Fibroblast of lung (primary cell): Measurements from ENCODE around the gene FAM3B. TPM values are rescaled to one million over a fixed set of nuclear protein-coding genes. Genes with fewer than 3 reads are reported as not detected.

Experiments
- DNase-seq, 2 donors: peaks; one replicate each; pipeline versions ENCODE4 v3.0.0 to v3.0.0-alpha.2; 2010; ENCODE audit warnings: low read depth in 2 of 2
- H2AFZ ChIP-seq: 2 replicates; pipeline ENCODE4 v1.5.1; 2012; ENCODE audit warnings: low read length, control low read depth, inconsistent platforms
- H3K27ac ChIP-seq: 2 replicates; pipeline ENCODE4 v1.5.1; 2011; ENCODE audit warnings: low read length, control low read depth; ENCODE audit not compliant: insufficient read depth
- H3K27me3 ChIP-seq: 2 replicates; pipeline ENCODE4 v1.5.1; 2011; ENCODE audit warnings: mild to moderate bottlenecking, low read length; ENCODE audit not compliant: control insufficient read depth, insufficient read depth
- H3K36me3 ChIP-seq: 2 replicates; pipeline ENCODE4 v1.5.1; 2011; ENCODE audit warnings: low read length; ENCODE audit not compliant: control insufficient read depth, insufficient read depth
- H3K4me1 ChIP-seq: 2 replicates; pipeline ENCODE4 v1.5.1; 2011; ENCODE audit warnings: low read length; ENCODE audit not compliant: control insufficient read depth, insufficient read depth; ENCODE audit errors: extremely low read depth
- H3K4me2 ChIP-seq: 2 replicates; pipeline ENCODE4 v1.5.1; 2011; ENCODE audit warnings: low read length, control low read depth; ENCODE audit not compliant: insufficient read depth; ENCODE audit errors: extremely low read depth
- H3K4me3 ChIP-seq, 4 experiments: fragments of 200-600 bp in 1 of 4; sonication (generic) in 1 of 4; replicated peaks in 1 of 4; 2 replicates each; pipeline ENCODE4 v1.5.1; 2011 to 2016; ENCODE audit warnings: low read length in 4 of 4, low read depth in 3 of 4, mild to moderate bottlenecking in 3 of 4, control low read depth in 2 of 4, inconsistent platforms in 1 of 4, mixed read lengths in 1 of 4; ENCODE audit not compliant: insufficient read depth in 1 of 4; ENCODE audit errors: control extremely low read depth in 1 of 4
- H3K79me2 ChIP-seq: 2 replicates; pipeline ENCODE4 v1.5.1; 2012; ENCODE audit warnings: mild to moderate bottlenecking, low read length, inconsistent platforms; ENCODE audit not compliant: control insufficient read depth, insufficient read depth
- H3K9ac ChIP-seq: 2 replicates; pipeline ENCODE4 v1.5.1; 2011; ENCODE audit warnings: mild to moderate bottlenecking, low read length, control low read depth; ENCODE audit not compliant: insufficient read depth
- H3K9me3 ChIP-seq: 2 replicates; pipeline ENCODE4 v1.5.1; 2012; ENCODE audit warnings: low read depth, low read length; ENCODE audit not compliant: control insufficient read depth, insufficient read depth
- H4K20me1 ChIP-seq: 2 replicates; pipeline ENCODE4 v1.5.1; 2011; ENCODE audit warnings: low read length; ENCODE audit not compliant: control insufficient read depth, insufficient read depth; ENCODE audit errors: extremely low read depth
- EZH2 ChIP-seq: IDR thresholded peaks from 2 replicates; pipeline ENCODE4 v1.5.1; 2012; ENCODE audit warnings: low read length, control low read depth, mild to moderate bottlenecking; ENCODE audit errors: missing control alignments
- polyA plus RNA-seq, 2 donors: library from polyadenylated mRNA; depleted of rRNA in 1 of 2; stranded (reverse) in 1 of 2; unstranded in 1 of 2; fragments of >200 nt; gene quantifications; 2 replicates each; pipeline ENCODE4 v1.2.1, GENCODE V29; 2011 to 2012; ENCODE audit warnings: missing spikeins in 1 of 2
- total RNA-seq: library from RNA; depleted of rRNA; stranded (reverse); fragments of >200 nt; gene quantifications from 2 replicates; pipeline ENCODE4 v1.2.1, GENCODE V29; 2014
- TF ChIP-seq, protein P1 (sequence below), 2 donors: IDR thresholded peaks in 1 of 2; conservative IDR thresholded peaks in 1 of 2; 1 replicate in 1 of 2; 2 replicates in 1 of 2; pipeline ENCODE4 v1.5.1; 2011 to 2012; ENCODE audit warnings: low read length in 2 of 2, control low read depth in 1 of 2, inconsistent platforms in 1 of 2, low read depth in 1 of 2, mild to moderate bottlenecking in 1 of 2

Gene FAM3B
- total and polyA plus RNA-seq, 2 donors (not counting 1 experiment from before 2014, with no cell fraction given) = not detected

DNA sequence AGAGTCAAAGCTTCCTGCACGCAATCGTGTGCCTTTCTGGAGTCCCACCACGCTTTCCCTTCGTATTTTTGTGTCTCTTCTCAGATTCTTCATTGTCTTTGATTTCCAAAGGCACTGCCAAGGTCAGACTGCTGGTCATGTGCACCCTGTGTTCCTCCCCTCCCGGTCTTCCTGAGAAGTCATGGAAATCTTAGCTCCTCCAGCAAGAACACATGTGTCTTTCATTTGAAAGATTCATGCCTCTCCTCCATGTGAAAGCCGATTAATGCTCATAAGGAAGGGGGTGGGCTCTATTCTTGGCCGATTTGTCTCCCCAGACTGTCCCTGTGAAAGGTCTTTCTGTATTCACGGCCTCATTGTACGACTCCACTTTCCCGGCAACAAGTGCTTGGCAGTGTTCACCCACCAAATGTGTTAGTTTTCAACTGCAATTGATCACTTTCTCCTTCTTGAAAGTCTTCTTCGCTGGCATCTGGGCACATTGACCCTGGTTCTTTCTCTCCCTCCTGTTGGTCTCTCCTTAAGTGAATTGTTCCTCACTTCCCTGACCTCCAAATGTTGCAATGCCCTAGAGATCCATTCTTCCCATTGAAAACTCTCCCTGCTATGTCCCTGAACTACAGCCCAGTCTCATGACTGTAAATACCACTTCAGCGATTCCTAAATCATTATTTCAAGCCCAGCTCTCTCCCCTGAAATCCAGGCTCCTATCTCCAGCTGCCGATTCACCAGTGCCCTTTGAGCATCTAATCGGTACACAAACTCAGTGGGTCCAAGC is 70.6 kb downstream of the FAM3B start:
- H2AFZ ChIP-seq = no peak overlapping the region
- no peaks in the 10 kb centered on the region for H3K4me1 ChIP-seq
- H4K20me1 ChIP-seq = no peaks in the 10 kb centered on the region
- H3K9me3 ChIP-seq = no peaks in the 10 kb centered on the region
- no peaks in the 10 kb centered on the region for H3K27me3 ChIP-seq
- DNase-seq = no peak
- H3K27ac ChIP-seq = no peak overlapping the region
- no peak overlapping the region for H3K9ac ChIP-seq
- no peak overlapping the region for H3K4me2 ChIP-seq
- H3K4me3 ChIP-seq = no peak overlapping the region
- H3K36me3 ChIP-seq = no peaks in the 10 kb centered on the region
- H3K79me2 ChIP-seq = no peaks in the 10 kb centered on the region
- no peak for TF ChIP-seq EZH2
- TF ChIP-seq, protein P1, sequence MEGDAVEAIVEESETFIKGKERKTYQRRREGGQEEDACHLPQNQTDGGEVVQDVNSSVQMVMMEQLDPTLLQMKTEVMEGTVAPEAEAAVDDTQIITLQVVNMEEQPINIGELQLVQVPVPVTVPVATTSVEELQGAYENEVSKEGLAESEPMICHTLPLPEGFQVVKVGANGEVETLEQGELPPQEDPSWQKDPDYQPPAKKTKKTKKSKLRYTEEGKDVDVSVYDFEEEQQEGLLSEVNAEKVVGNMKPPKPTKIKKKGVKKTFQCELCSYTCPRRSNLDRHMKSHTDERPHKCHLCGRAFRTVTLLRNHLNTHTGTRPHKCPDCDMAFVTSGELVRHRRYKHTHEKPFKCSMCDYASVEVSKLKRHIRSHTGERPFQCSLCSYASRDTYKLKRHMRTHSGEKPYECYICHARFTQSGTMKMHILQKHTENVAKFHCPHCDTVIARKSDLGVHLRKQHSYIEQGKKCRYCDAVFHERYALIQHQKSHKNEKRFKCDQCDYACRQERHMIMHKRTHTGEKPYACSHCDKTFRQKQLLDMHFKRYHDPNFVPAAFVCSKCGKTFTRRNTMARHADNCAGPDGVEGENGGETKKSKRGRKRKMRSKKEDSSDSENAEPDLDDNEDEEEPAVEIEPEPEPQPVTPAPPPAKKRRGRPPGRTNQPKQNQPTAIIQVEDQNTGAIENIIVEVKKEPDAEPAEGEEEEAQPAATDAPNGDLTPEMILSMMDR (conservative IDR thresholded peaks at IDR 0.05 in 1 of 2, IDR thresholded peaks at IDR 0.05 in 1 of 2; ENCODE audit: low read depth in 1 of 2, low read length in 2 of 2) = no peak

DNA sequence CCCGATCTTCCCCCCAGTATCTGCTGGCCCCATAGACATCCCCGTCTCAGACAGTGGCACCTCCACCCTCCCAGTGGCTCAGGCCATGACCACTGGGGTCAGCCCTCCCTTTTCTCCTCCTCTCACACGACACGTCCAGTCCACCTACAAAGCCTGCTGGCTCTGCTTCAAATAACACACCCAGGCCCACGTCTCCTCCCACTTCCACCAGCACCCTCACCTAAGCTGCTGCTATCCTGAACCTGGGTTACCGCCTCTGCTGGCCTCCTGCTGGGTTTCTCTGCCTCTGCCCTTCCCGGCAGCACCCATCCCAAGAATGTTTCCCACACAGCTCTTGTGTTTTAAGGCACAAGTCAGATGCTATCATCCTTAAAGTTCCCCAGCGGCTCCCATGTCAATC is 71.2 kb downstream of the FAM3B start:
- Histone ChIP-seq H4K20me1 (no peaks in the 10 kb centered on the region), H3K9me3 (no peaks in the 10 kb centered on the region), H3K79me2 (no peaks in the 10 kb centered on the region), H3K9ac (no peak overlapping the region), H2AFZ (no peak overlapping the region), H3K4me3 (no peak overlapping the region), H3K27me3 (no peaks in the 10 kb centered on the region), H3K4me2 (no peak overlapping the region), H3K4me1 (no peaks in the 10 kb centered on the region), H3K36me3 (no peaks in the 10 kb centered on the region), H3K27ac (no peak overlapping the region)
- TF ChIP-seq, protein P1 (conservative IDR thresholded peaks at IDR 0.05 in 1 of 2, IDR thresholded peaks at IDR 0.05 in 1 of 2; ENCODE audit: low read depth in 1 of 2, low read length in 2 of 2) = no peak
- no peak for TF ChIP-seq EZH2
- no peak for DNase-seq

DNA sequence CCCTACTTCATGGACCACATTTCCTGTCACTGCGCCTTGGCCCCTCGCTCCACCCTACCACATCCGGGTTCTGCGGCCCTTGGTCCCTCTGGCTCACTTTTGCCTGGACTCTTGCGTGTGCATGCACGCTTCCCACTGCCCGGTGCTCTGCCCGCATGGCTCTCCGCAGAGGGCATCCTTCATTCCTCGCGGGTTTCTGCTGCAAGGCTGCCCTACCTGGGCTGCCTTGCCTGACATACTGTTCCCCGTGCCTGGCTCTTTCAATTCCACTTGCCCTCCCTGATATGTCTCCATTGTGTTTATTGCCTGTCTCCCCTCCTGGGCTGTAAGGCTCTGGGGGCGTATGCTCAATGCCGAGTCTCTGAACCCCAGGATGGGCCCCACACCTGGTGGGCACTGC is 71.7 kb downstream of the FAM3B start:
- no peak overlapping the region for H3K4me3 ChIP-seq
- DNase-seq = no peak
- no peaks in the 10 kb centered on the region for H4K20me1 ChIP-seq
- H3K9ac ChIP-seq = no peak overlapping the region
- H3K4me2 ChIP-seq = no peak overlapping the region
- no peaks in the 10 kb centered on the region for H3K9me3 ChIP-seq
- H3K36me3 ChIP-seq = no peaks in the 10 kb centered on the region
- no peaks in the 10 kb centered on the region for H3K4me1 ChIP-seq
- no peak overlapping the region for H3K27ac ChIP-seq
- H3K79me2 ChIP-seq = no peaks in the 10 kb centered on the region
- TF ChIP-seq EZH2 = no peak
- TF ChIP-seq, protein P1 (conservative IDR thresholded peaks at IDR 0.05 in 1 of 2, IDR thresholded peaks at IDR 0.05 in 1 of 2; ENCODE audit: low read depth in 1 of 2, low read length in 2 of 2) = no peak
- H2AFZ ChIP-seq = no peak overlapping the region
- no peaks in the 10 kb centered on the region for H3K27me3 ChIP-seq
